HL-60 (cell line): ENCODE measurements around the gene TNFAIP2.

Experiments
- DNase-seq, 2 experiments: peaks; one replicate each; pipeline ENCODE4 v3.0.0-alpha.2; 2010 to 2020; ENCODE audit warnings: low read depth in 1 of 2, low spot score in 1 of 2
- H3K27ac ChIP-seq: fragments of 250-450 bp; sonication (Bioruptor Pico); replicated peaks from 2 replicates; pipeline ENCODE4 v1.5.1; 2020; ENCODE audit warnings: mild to moderate bottlenecking, moderate library complexity
- H3K27me3 ChIP-seq: fragments of 250-450 bp; sonication (Bioruptor Pico); 2 replicates; pipeline ENCODE4 v1.5.1; 2021; ENCODE audit warnings: mild to moderate bottlenecking, moderate library complexity; ENCODE audit not compliant: insufficient read depth, poor library complexity, severe bottlenecking
- H3K4me3 ChIP-seq: replicated peaks from 2 replicates; pipeline ENCODE4 v1.5.1; 2011; ENCODE audit warnings: mild to moderate bottlenecking, control low read depth, low read length; ENCODE audit not compliant: insufficient read depth
- GABPA ChIP-seq: IDR thresholded peaks from 2 replicates; pipeline ENCODE4 v1.6.1; 2012; ENCODE audit warnings: low read depth
- POLR2AphosphoS5 ChIP-seq: IDR thresholded peaks from 2 replicates; pipeline ENCODE4 v1.6.1; 2012; ENCODE audit warnings: low read depth
- SPI1 ChIP-seq: IDR thresholded peaks from 2 replicates; pipeline ENCODE4 v1.6.1; 2012; ENCODE audit warnings: low read depth, mild to moderate bottlenecking, borderline replicate concordance
- TF ChIP-seq, protein P1 (sequence below): IDR thresholded peaks from 2 replicates; pipeline ENCODE4 v1.6.1; 2012; ENCODE audit warnings: low read depth; ENCODE audit not compliant: insufficient replicate concordance
- TF ChIP-seq, protein P2 (sequence below): IDR thresholded peaks from one replicate; pipeline ENCODE4 v1.5.1; 2011; ENCODE audit warnings: low read length, control low read depth, inconsistent platforms; ENCODE audit not compliant: insufficient read depth

Gene TNFAIP2

DNA sequence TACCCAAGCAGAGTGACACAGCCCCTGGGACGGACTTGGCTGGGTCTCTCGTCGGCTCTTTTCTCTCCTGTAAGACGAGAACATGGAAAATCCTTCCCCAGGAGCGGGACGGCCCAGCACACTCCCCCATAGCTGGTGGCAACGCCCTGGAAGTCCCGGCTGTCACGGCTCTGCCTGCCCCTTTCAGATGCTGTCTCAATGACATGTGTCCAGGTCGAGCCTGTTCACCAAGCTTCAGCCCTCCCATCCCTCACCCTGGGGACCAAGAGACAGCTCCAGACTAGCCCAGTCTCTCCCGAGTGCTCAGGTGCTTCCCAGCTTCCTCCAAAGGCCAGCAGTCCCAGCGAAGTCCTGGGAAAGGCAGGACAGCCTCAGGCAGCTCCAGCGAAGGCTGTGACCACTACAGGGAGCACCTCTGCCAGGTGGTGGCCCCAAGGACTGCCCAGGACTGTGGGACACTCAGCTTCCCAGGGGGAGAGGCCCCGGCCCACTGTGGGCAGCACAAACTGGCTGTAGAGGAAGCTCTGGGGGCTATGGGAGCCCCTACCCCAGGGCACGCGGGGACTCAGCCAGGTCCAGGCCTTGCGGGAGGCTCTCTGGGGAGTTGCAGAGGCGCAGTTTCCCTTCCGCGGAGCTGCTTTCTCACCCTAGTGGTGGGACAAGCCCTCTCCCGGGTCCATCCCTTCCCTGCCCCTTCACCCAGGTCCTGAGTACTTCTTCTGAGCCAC lies 33.6 kb downstream of the TNFAIP2 start:
- H3K27me3 ChIP-seq = no peaks in the 10 kb centered on the region
- DNase-seq = no peak
- no peak for TF ChIP-seq GABPA
- TF ChIP-seq, protein P1, sequence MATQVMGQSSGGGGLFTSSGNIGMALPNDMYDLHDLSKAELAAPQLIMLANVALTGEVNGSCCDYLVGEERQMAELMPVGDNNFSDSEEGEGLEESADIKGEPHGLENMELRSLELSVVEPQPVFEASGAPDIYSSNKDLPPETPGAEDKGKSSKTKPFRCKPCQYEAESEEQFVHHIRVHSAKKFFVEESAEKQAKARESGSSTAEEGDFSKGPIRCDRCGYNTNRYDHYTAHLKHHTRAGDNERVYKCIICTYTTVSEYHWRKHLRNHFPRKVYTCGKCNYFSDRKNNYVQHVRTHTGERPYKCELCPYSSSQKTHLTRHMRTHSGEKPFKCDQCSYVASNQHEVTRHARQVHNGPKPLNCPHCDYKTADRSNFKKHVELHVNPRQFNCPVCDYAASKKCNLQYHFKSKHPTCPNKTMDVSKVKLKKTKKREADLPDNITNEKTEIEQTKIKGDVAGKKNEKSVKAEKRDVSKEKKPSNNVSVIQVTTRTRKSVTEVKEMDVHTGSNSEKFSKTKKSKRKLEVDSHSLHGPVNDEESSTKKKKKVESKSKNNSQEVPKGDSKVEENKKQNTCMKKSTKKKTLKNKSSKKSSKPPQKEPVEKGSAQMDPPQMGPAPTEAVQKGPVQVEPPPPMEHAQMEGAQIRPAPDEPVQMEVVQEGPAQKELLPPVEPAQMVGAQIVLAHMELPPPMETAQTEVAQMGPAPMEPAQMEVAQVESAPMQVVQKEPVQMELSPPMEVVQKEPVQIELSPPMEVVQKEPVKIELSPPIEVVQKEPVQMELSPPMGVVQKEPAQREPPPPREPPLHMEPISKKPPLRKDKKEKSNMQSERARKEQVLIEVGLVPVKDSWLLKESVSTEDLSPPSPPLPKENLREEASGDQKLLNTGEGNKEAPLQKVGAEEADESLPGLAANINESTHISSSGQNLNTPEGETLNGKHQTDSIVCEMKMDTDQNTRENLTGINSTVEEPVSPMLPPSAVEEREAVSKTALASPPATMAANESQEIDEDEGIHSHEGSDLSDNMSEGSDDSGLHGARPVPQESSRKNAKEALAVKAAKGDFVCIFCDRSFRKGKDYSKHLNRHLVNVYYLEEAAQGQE = no peak
- TF ChIP-seq POLR2AphosphoS5 = no peak
- TF ChIP-seq, protein P2, sequence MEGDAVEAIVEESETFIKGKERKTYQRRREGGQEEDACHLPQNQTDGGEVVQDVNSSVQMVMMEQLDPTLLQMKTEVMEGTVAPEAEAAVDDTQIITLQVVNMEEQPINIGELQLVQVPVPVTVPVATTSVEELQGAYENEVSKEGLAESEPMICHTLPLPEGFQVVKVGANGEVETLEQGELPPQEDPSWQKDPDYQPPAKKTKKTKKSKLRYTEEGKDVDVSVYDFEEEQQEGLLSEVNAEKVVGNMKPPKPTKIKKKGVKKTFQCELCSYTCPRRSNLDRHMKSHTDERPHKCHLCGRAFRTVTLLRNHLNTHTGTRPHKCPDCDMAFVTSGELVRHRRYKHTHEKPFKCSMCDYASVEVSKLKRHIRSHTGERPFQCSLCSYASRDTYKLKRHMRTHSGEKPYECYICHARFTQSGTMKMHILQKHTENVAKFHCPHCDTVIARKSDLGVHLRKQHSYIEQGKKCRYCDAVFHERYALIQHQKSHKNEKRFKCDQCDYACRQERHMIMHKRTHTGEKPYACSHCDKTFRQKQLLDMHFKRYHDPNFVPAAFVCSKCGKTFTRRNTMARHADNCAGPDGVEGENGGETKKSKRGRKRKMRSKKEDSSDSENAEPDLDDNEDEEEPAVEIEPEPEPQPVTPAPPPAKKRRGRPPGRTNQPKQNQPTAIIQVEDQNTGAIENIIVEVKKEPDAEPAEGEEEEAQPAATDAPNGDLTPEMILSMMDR = no peak
- TF ChIP-seq SPI1 = no peak
- H3K27ac ChIP-seq = no peak overlapping the region
- no peak overlapping the region for H3K4me3 ChIP-seq

DNA sequence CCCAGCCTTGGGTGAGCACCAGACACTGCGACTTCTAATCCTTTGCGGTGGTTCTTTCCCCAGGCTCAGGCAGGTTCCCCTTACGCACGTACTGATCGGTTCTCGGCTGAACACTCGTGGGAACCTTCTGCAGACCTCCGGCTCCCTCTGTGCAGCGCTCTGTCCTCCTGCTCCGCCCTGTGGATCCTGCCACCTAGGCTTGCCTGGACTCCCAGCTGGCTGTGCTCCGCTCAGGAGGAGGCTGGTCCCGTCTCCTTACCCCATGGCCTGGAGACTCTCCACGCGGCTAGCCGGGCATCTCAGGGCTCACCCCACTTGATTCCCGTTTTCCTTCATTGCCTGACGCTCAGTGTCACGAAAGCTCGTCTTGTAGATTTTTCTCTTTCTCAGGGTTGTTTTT lies 34.7 kb downstream of the TNFAIP2 start:
- Histone ChIP-seq H3K27me3 (no peaks in the 10 kb centered on the region), H3K27ac (no peak overlapping the region), H3K4me3 (no peak overlapping the region)
- TF ChIP-seq, protein P2 = no peak
- TF ChIP-seq SPI1 = no peak
- TF ChIP-seq, protein P1 = no peak
- no peak for TF ChIP-seq POLR2AphosphoS5
- no peak for DNase-seq

DNA sequence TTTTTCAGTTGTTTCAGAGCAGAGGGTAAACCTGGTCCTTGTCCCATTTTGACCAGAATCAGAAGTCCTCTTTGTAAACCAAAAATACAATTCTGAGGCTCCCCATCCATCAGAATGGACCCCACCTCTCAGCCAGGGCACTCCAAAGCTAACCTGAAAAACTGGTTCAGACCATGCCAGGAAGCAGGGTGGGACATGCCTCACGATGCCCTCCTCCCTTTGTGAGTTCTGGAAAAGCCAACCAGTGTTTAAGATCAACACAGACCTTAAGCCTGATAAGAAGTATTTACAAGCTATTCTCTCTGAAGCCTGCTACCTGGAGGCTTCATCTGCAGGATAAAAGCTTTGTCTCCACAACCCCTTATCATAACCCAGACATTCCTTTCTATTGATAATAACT lies 35.4 kb downstream of the TNFAIP2 start:
- DNase-seq = no peak
- H3K4me3 ChIP-seq = no peak overlapping the region
- H3K27me3 ChIP-seq = no peaks in the 10 kb centered on the region
- no peak overlapping the region for H3K27ac ChIP-seq
- no peak for TF ChIP-seq GABPA
- TF ChIP-seq, protein P2 = no peak
- TF ChIP-seq POLR2AphosphoS5 = no peak
- no peak for TF ChIP-seq SPI1
- TF ChIP-seq, protein P1 = no peak
